ENCODE results near the gene PHOSPHO2. TPM values are rescaled to one million over a fixed set of nuclear protein-coding genes. Genes with fewer than 3 reads are reported as not detected.

The PHOSPHO2 gene
- total RNA-seq, 1 donor from 2014 or later, result 2.4 TPM

DNA sequence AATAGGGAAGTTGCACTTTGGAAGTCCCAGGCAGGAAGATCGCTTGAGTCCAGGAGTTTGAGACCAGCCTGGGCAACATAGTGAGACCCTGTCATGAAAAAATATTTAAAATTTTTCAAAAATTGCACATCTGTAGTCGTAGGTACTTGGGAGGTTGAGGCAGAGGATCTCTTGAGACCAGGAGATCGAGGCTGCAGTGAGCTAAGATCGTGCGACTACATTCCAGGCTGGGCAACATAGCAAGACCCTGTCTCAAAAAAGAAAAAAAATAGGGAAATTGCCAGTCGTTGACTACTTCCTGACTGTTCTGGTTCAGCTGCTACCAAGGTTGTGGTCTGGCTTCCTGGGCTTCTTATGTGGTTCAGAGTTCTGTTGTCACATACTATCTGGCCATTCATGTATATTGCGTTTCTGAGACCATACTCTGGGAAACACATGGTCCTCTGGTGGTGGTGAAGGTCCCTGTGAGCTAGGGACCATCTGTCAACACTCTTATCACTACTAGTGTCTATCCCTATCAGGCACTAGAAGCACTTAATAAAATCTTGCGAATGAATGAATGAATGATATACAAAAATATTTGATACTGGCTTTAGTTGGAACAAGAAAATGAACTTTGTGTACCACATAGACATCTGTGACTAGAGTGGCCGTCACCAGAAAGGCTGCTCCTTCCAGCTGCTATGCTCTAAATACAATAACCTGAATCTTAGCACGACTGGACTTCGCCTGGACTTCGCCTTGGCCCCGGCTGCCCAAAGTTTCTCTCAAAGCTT lies 38.5 kb downstream of the PHOSPHO2 start:
- Histone ChIP-seq H3K36me3 (ENCODE audit: control insufficient read depth, insufficient read depth, low read length) (no peaks in the 10 kb centered on the region), H3K27me3 (ENCODE audit: control insufficient read depth, insufficient read depth, low read length) (no peaks in the 10 kb centered on the region), H3K4me3 (ENCODE audit: low read depth, low read length) (no peak overlapping the region)
- FAIRE-seq, result no peak
- DNase-seq (ENCODE audit: low read depth), result no peak
- TF ChIP-seq, protein P1, sequence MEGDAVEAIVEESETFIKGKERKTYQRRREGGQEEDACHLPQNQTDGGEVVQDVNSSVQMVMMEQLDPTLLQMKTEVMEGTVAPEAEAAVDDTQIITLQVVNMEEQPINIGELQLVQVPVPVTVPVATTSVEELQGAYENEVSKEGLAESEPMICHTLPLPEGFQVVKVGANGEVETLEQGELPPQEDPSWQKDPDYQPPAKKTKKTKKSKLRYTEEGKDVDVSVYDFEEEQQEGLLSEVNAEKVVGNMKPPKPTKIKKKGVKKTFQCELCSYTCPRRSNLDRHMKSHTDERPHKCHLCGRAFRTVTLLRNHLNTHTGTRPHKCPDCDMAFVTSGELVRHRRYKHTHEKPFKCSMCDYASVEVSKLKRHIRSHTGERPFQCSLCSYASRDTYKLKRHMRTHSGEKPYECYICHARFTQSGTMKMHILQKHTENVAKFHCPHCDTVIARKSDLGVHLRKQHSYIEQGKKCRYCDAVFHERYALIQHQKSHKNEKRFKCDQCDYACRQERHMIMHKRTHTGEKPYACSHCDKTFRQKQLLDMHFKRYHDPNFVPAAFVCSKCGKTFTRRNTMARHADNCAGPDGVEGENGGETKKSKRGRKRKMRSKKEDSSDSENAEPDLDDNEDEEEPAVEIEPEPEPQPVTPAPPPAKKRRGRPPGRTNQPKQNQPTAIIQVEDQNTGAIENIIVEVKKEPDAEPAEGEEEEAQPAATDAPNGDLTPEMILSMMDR (IDR thresholded peaks at IDR 0.05; ENCODE audit: insufficient read depth, low read length, severe bottlenecking), result no peak

DNA sequence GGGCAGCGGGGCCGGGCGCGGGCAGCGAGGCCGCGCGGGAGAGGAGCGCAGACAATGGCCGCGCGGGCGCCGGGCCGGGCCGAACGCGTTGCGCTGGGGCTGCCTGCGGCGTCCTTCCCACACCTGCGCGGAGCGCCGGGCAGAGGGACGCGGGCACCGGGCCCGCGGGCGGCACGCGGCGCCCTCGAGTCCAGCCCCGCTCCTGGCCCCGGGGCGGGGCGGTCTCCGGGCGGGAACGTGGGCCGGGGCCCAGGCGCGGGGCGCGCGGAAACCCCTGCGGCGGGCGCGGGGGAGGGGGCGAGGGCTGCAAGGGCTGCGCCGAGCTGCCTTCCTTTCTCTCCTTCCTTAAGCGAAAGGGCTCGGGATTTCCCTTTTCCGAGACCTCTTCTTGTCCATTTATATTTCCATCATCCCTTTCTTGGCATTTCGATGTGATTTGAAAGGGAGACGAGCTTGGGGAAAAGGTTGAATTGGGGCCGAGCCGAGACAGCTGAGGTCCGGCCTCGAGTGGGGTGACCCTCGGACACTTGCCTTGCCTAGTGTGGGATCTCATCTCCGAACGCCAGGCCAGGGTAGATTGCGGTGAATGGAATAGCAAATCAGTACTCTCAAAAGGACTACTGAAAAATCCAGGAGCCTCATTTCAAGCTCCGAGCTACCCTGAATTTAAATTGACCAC lies 40.0 kb downstream of the PHOSPHO2 start:
- TF ChIP-seq, protein P1 (IDR thresholded peaks at IDR 0.05; ENCODE audit: insufficient read depth, low read length, severe bottlenecking), result no peak
- H3K4me3 ChIP-seq (ENCODE audit: low read depth, low read length), result peak overlapping the region; percentile 51
- no peaks in the 10 kb centered on the region for H3K36me3 ChIP-seq (ENCODE audit: control insufficient read depth, insufficient read depth, low read length)
- no peak for DNase-seq (ENCODE audit: low read depth)
- no peak for FAIRE-seq
- H3K27me3 ChIP-seq (ENCODE audit: control insufficient read depth, insufficient read depth, low read length), result no peaks in the 10 kb centered on the region

DNA sequence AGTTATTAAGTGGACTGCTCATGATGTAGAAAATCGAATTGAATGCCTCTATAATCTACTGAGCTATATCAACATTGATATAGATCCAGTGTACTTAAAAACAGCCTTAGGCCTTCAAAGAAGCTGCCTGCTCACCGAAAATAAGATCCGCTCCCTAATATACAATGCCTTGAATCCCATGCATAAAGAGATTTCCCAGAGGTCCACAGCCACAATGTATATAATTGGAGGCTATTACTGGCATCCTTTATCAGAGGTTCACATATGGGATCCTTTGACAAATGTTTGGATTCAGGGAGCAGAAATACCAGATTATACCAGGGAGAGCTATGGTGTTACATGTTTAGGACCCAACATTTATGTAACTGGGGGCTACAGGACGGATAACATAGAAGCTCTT lies 41.4 kb downstream of the PHOSPHO2 start:
- FAIRE-seq, result no peak
- no peak overlapping the region for H3K4me3 ChIP-seq (ENCODE audit: low read depth, low read length)
- no peak for DNase-seq (ENCODE audit: low read depth)
- no peaks in the 10 kb centered on the region for H3K27me3 ChIP-seq (ENCODE audit: control insufficient read depth, insufficient read depth, low read length)
- TF ChIP-seq, protein P1 (IDR thresholded peaks at IDR 0.05; ENCODE audit: insufficient read depth, low read length, severe bottlenecking), result no peak
- no peaks in the 10 kb centered on the region for H3K36me3 ChIP-seq (ENCODE audit: control insufficient read depth, insufficient read depth, low read length)

DNA sequence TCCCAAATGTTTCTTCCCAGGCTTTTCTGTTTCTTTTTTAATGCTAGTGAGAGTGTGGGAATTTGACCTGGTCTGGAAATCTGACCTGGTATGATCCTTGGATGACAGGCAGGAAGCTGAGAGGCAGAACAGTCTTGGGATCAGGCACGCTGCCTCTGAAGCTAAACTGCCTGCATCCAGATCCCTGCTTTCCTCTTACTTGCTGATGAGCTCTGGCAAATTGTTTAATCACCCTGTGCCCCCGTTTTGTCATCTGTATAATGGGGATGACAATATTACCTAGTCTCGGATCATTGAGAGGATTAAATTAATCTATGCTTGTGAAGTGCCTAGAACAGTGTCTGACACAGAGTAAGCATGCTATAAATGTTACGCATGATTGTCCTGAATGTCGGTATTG lies 42.6 kb downstream of the PHOSPHO2 start:
- no peaks in the 10 kb centered on the region for H3K36me3 ChIP-seq (ENCODE audit: control insufficient read depth, insufficient read depth, low read length)
- no peak for FAIRE-seq
- no peak for DNase-seq (ENCODE audit: low read depth)
- no peaks in the 10 kb centered on the region for H3K27me3 ChIP-seq (ENCODE audit: control insufficient read depth, insufficient read depth, low read length)
- TF ChIP-seq, protein P1 (IDR thresholded peaks at IDR 0.05; ENCODE audit: insufficient read depth, low read length, severe bottlenecking), result no peak
- H3K4me3 ChIP-seq (ENCODE audit: low read depth, low read length), result no peak overlapping the region

DNA sequence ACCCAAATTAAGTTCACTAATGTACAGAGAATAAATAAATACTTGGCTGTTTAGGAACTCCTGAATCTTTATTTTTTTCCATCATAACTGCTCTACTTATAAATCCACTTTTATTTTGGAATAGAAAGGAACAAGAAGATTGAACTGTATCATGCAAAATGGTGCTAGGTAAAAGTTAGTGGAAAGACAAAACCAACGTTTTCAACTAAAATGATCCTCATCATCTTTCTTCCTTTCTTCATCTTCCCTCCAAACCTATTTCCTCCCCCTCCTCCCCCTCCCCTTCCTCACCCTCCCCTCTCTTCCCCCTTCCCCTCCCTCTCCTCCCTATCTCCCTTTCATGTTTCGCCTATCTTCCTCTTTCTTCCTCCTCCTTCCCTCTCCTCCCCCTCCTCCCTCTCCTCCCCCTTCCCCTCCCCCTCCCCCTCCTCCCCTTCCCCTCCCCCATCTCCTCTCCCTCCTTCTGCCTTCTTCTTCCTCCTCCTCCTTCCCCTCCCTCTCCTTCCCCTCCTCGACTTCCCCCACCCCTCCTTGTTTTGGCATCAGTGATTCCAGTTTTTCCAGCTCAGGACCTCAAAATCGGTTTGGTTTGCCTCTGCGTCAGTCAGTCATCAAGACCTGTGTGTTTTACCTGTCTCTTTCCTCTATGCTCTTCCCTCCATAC lies 44.4 kb downstream of the PHOSPHO2 start:
- Histone ChIP-seq H3K4me3 (ENCODE audit: low read depth, low read length) (no peak overlapping the region), H3K27me3 (ENCODE audit: control insufficient read depth, insufficient read depth, low read length) (no peaks in the 10 kb centered on the region), H3K36me3 (ENCODE audit: control insufficient read depth, insufficient read depth, low read length) (no peaks in the 10 kb centered on the region)
- FAIRE-seq (no peak), DNase-seq (ENCODE audit: low read depth) (no peak)
- TF ChIP-seq, protein P1 (IDR thresholded peaks at IDR 0.05; ENCODE audit: insufficient read depth, low read length, severe bottlenecking), result no peak
